PC-9 (cell line): ENCODE results near the gene CXCR5.

Experiments used
- EZH2 ChIP-seq: fragments of 200-600 bp; sonication (generic); IDR thresholded peaks from 2 replicates; pipeline ENCODE4 v1.8.0; 2017; ENCODE audit warnings: antibody characterized with exemption, low read depth
- TF ChIP-seq, protein P1 (sequence below): fragments of 200-600 bp; sonication (generic); conservative IDR thresholded peaks from 2 replicates; pipeline ENCODE4 v1.6.1; 2017; ENCODE audit warnings: mixed run types, antibody characterized with exemption, mild to moderate bottlenecking, moderate library complexity

GRCh38 chr11:118885319-118885718 is 1.6 kb downstream of the CXCR5 start:
- TF ChIP-seq, protein P1, sequence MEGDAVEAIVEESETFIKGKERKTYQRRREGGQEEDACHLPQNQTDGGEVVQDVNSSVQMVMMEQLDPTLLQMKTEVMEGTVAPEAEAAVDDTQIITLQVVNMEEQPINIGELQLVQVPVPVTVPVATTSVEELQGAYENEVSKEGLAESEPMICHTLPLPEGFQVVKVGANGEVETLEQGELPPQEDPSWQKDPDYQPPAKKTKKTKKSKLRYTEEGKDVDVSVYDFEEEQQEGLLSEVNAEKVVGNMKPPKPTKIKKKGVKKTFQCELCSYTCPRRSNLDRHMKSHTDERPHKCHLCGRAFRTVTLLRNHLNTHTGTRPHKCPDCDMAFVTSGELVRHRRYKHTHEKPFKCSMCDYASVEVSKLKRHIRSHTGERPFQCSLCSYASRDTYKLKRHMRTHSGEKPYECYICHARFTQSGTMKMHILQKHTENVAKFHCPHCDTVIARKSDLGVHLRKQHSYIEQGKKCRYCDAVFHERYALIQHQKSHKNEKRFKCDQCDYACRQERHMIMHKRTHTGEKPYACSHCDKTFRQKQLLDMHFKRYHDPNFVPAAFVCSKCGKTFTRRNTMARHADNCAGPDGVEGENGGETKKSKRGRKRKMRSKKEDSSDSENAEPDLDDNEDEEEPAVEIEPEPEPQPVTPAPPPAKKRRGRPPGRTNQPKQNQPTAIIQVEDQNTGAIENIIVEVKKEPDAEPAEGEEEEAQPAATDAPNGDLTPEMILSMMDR = no peak
- no peak for TF ChIP-seq EZH2
